Fibroblast of mammary gland (primary cell): ENCODE results near the gene SH2D1A.

Source experiments
- DNase-seq: peaks from one replicate; pipeline ENCODE4 v3.0.0-alpha.2; 2010; ENCODE audit warnings: low read depth
- H3K4me3 ChIP-seq: 2 replicates; pipeline ENCODE4 v1.5.1; 2011; ENCODE audit warnings: low read depth, mild to moderate bottlenecking, low read length, moderate library complexity; ENCODE audit not compliant: control insufficient read depth
- TF ChIP-seq, protein P1 (sequence below): conservative IDR thresholded peaks from 2 replicates; pipeline ENCODE4 v1.5.1; 2011; ENCODE audit warnings: low read depth, low read length, inconsistent platforms; ENCODE audit not compliant: control insufficient read depth, insufficient read depth

SH2D1A gene

DNA sequence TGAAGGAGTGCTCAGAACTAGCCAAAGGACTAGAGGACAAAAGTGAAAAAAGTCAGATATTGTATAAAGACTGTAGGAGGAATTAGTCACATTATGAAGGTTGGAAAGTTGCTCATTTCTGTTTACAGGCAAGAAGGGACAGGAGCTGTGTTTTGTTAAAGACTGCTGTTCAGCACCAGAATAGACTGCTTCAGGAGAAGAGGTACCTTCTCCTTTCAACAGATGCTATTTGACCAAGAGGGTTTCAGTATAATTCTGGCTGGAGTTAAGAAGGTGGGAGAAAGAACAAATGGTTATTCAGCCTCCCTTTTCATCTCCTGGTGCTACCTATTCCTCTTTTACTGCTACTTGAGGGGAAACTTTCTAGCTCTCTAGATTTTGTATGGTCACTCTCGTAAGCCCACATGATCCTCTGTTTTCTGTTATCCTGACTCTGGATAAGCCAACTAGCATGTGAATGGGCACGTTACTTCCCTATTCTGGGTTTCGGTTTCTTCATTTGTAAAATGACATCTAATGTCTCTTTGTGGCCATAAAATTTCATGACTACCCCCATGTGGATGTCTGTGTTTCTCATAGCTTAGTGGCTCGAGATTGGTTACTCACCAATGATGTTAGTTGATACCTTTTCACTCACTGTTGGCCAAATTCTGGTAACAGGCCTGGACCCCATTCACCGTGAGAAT is 68.9 kb downstream of the SH2D1A start:
- TF ChIP-seq, protein P1, sequence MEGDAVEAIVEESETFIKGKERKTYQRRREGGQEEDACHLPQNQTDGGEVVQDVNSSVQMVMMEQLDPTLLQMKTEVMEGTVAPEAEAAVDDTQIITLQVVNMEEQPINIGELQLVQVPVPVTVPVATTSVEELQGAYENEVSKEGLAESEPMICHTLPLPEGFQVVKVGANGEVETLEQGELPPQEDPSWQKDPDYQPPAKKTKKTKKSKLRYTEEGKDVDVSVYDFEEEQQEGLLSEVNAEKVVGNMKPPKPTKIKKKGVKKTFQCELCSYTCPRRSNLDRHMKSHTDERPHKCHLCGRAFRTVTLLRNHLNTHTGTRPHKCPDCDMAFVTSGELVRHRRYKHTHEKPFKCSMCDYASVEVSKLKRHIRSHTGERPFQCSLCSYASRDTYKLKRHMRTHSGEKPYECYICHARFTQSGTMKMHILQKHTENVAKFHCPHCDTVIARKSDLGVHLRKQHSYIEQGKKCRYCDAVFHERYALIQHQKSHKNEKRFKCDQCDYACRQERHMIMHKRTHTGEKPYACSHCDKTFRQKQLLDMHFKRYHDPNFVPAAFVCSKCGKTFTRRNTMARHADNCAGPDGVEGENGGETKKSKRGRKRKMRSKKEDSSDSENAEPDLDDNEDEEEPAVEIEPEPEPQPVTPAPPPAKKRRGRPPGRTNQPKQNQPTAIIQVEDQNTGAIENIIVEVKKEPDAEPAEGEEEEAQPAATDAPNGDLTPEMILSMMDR = no peak
- DNase-seq = no peak
- H3K4me3 ChIP-seq = no peak overlapping the region

DNA sequence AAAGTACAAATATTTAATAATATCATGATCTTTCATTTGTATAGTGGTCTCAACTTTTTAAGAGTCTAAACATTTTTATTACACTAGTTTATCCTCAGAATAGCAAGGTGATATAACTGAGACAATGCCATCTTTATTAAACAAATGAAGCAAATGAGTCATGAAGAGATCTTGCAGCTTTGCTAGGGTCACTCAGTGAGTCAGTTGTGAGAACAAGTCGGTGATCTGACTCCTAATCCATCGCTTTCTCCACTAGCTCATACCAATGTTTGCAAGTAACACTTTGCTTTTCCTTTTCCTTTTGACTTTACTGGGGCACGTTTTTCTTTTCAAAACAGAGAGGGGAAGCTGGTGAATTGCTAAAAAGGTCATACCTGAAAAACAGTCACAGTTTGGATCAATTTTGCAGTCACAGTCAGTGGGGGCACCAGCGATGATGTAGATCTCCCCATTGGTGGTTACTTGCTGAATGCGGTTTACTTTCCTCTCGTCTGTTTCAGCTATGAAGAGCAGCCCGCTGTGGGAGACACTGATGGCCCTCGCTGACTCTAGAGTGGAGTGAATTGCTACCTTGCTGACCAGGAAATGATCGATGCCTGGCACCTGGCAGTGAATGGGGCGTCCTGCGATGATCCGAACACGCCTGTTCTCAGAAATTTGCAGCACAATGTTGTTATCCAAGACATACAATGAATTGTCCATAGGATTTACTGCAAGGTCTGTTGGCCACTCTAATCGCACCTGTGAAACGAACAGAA is 75.7 kb downstream of the SH2D1A start:
- TF ChIP-seq, protein P1 = no peak
- no peak overlapping the region for H3K4me3 ChIP-seq
- no peak for DNase-seq
